DOHH2 (cell line): ENCODE measurements around the gene IGSF9.

ENCODE experiments used
- H3F3A ChIP-seq: fragments of 200-600 bp; sonication (generic), shearing (Covaris generic); 2 replicates; pipeline ENCODE4 v1.6.0; 2016; ENCODE audit warnings: antibody characterized with exemption, mild to moderate bottlenecking; ENCODE audit not compliant: control insufficient read depth, insufficient read depth
- H3K27ac ChIP-seq: fragments of 200-600 bp; sonication (generic); 2 replicates; pipeline ENCODE4 v1.5.1; 2014; ENCODE audit warnings: low read depth, mild to moderate bottlenecking, low read length, moderate library complexity
- H3K27me3 ChIP-seq: fragments of 200-600 bp; sonication (generic); 2 replicates; pipeline ENCODE4 v1.6.1; 2014; ENCODE audit warnings: mild to moderate bottlenecking, low read length, mixed read lengths; ENCODE audit not compliant: control insufficient read depth
- H3K36me3 ChIP-seq: fragments of 200-600 bp; sonication (generic); 2 replicates; pipeline ENCODE4 v1.6.1; 2014; ENCODE audit warnings: mild to moderate bottlenecking, low read length, moderate library complexity, mixed read lengths; ENCODE audit not compliant: control insufficient read depth
- H3K4me1 ChIP-seq: fragments of 200-600 bp; sonication (generic); 2 replicates; pipeline ENCODE4 v1.6.1; 2014; ENCODE audit warnings: mild to moderate bottlenecking, low read length, mixed read lengths; ENCODE audit not compliant: control insufficient read depth
- H3K4me2 ChIP-seq: fragments of 200-600 bp; sonication (generic); 2 replicates; pipeline ENCODE4 v1.6.0; 2014; ENCODE audit warnings: mild to moderate bottlenecking, low read length, moderate library complexity
- H3K4me3 ChIP-seq: fragments of 200-600 bp; sonication (generic); 2 replicates; pipeline ENCODE4 v1.5.1; 2014; ENCODE audit warnings: mild to moderate bottlenecking, low read length, mixed read lengths
- H3K79me2 ChIP-seq: fragments of 200-600 bp; sonication (generic); 2 replicates; pipeline ENCODE4 v1.6.1; 2014; ENCODE audit warnings: mild to moderate bottlenecking, low read length, mixed read lengths; ENCODE audit not compliant: control insufficient read depth
- H3K9me2 ChIP-seq: fragments of 200-600 bp; sonication (generic); replicated peaks from 2 replicates; pipeline ENCODE4 v1.6.1; 2014; ENCODE audit warnings: mild to moderate bottlenecking, low read length, mixed read lengths; ENCODE audit not compliant: control insufficient read depth
- H3K9me3 ChIP-seq: fragments of 200-600 bp; sonication (generic); 2 replicates; pipeline ENCODE4 v1.6.1; 2014; ENCODE audit warnings: antibody characterized with exemption, low read length, mixed read lengths; ENCODE audit not compliant: control insufficient read depth, insufficient read depth
- H4K20me1 ChIP-seq: fragments of 200-600 bp; sonication (generic); 2 replicates; pipeline ENCODE4 v1.6.0; 2014; ENCODE audit warnings: low read depth, mild to moderate bottlenecking, antibody characterized with exemption, low read length, moderate library complexity; ENCODE audit not compliant: control insufficient read depth, insufficient read depth
- CTCF ChIP-seq: fragments of 200-600 bp; sonication (generic); IDR thresholded peaks from one replicate; pipeline ENCODE4 v1.5.1; 2014; ENCODE audit warnings: antibody characterized with exemption, mild to moderate bottlenecking, low read depth, low read length; ENCODE audit not compliant: poor library complexity, severe bottlenecking
- EZH2phosphoT487 ChIP-seq: fragments of 200-600 bp; sonication (generic); IDR thresholded peaks from 2 replicates; pipeline ENCODE4 v1.6.1; 2017; ENCODE audit warnings: borderline replicate concordance, mild to moderate bottlenecking, antibody characterized with exemption, low read length, moderate library complexity, mixed read lengths

The IGSF9 gene

DNA sequence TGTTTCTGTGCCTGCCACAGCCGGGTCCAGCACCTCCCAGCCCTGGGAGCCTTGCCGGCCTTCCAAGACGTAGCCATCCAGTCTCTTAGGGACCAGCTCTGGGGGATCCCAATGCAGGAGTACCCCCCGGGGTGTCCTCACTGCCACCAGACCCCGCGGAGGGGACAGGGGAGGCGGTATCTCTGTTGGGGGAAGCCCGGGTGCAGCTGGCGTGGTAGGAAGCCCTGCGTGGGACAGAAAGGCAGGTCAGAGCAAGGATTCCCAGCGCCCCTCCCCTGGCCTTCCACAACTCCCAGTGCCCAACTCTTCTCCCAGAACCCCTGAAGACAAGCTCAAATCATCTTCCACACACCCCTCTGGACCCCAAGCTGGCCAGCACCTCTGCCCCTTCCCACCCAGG, 15.2 kb downstream of the IGSF9 start:
- Histone ChIP-seq H3K4me2 (no peak overlapping the region), H3K9me3 (no peaks in the 10 kb centered on the region), H3K4me3 (no peak overlapping the region), H3K9me2 (no peaks in the 10 kb centered on the region), H3K27me3 (peaks cover 4% of the 10 kb centered on the region; the same call in 1 of the 2 replicates), H3K4me1 (peaks cover 10% of the 10 kb centered on the region), H4K20me1 (no peaks in the 10 kb centered on the region), H3F3A (no peaks in the 10 kb centered on the region; the same call in 1 of the 2 replicates), H3K79me2 (peaks cover 10% of the 10 kb centered on the region), H3K36me3 (0 out of 2 replicates have a peak, but pooled peaks cover under 1% of the 10 kb centered on the region), H3K27ac (no peak overlapping the region)
- TF ChIP-seq EZH2phosphoT487 (no peak), CTCF (no peak)

DNA sequence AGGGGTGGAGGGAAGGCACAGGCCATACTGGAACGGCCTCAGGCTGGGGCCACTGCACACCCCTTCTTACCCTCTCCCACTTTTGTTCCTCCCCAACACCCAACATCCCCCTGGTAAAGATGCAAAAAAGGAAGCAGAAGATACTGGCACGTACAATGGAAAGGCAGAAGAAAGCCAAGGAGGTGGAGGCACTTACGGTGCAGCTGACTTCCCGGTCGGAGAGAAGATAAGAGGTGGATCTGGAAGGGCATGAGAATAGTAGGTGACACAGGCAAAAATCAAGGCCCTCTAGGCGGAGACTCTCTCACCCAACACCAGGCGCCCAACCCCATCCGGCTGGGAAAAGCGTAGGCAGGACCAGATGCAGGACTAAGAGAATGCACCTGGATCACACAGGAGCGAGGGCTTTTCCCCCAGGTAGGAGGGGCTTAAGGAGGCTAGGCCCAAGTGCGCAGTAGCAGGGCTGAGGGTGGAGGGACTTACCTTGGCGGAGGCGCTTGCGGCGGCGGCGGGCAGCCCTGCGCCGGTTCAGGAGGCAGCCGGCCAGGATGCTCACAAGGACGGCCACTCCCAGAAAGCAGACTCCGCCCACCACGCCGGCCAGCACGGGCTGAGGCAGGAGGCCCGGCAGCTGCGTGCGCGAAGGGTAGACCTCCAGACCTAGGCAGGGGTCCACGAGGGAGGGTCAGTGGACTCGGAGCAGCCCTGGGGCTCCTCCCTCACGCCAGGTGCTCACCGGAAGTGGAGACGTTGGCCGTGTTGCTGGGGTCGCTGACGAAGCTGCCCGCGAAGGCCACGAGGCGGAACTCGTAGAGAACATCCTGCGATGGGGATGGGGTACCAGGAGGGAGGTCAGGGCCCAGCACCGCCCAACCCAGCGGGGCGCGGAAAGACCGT, 16.0 kb downstream of the IGSF9 start:
- Histone ChIP-seq H3K36me3 (peaks cover 8% of the 10 kb centered on the region), H3K9me3 (no peaks in the 10 kb centered on the region), H3K4me2 (no peak overlapping the region), H3F3A (no peaks in the 10 kb centered on the region; the same call in 1 of the 2 replicates), H3K4me3 (no peak overlapping the region), H3K79me2 (peaks cover 18% of the 10 kb centered on the region), H4K20me1 (no peaks in the 10 kb centered on the region), H3K9me2 (no peaks in the 10 kb centered on the region), H3K27me3 (no peaks in the 10 kb centered on the region), H3K27ac (no peak overlapping the region), H3K4me1 (peaks cover 10% of the 10 kb centered on the region)
- TF ChIP-seq CTCF: no peak
- no peak for TF ChIP-seq EZH2phosphoT487

DNA sequence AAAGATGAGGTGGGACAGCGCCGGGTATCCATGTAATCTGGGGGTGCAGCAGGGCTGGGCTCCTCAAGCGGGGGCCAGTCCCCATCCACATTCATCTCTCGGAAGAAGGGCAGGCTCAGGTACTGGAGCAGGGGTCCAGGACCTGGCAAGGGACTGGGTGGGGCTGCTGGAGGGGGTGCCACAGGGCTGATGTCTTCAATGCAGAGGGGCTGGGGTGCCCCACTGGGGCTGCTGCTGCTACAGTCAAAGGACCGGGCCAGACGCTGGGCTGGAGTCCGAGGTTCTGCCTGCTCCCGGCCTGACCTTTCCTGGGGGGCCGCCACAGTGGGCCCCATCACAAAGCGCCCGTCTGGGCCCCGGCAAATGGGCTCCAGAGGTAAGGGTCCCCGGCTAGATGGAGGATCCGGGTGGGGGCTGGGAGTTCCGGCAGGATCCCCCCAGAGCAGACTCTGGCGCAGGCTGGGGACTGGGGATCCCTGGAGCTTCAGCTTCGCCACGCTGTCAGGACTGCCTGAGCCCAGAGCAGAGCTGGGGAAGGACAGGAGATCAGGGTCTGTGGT, 16.8 kb downstream of the IGSF9 start:
- H3F3A ChIP-seq: no peaks in the 10 kb centered on the region; the same call in 1 of the 2 replicates
- no peaks in the 10 kb centered on the region for H3K9me2 ChIP-seq
- 0 out of 2 replicates have a peak, but pooled peaks cover under 1% of the 10 kb centered on the region for H4K20me1 ChIP-seq
- no peaks in the 10 kb centered on the region for H3K9me3 ChIP-seq
- peaks cover 15% of the 10 kb centered on the region for H3K36me3 ChIP-seq
- peaks cover 27% of the 10 kb centered on the region for H3K79me2 ChIP-seq
- no peak overlapping the region for H3K4me2 ChIP-seq
- TF ChIP-seq CTCF: no peak
- TF ChIP-seq EZH2phosphoT487: no peak
- no peak overlapping the region for H3K4me3 ChIP-seq
- H3K4me1 ChIP-seq: peaks cover 12% of the 10 kb centered on the region
- no peaks in the 10 kb centered on the region for H3K27me3 ChIP-seq
- H3K27ac ChIP-seq: no peak overlapping the region
